ENCODE measurements around the gene KBTBD12.
"Not testable (repeated sequence)": the region's sequence is repeated elsewhere in the genome, so short reads cannot be mapped to it uniquely, and the experiment has no call there.

The KBTBD12 gene

DNA sequence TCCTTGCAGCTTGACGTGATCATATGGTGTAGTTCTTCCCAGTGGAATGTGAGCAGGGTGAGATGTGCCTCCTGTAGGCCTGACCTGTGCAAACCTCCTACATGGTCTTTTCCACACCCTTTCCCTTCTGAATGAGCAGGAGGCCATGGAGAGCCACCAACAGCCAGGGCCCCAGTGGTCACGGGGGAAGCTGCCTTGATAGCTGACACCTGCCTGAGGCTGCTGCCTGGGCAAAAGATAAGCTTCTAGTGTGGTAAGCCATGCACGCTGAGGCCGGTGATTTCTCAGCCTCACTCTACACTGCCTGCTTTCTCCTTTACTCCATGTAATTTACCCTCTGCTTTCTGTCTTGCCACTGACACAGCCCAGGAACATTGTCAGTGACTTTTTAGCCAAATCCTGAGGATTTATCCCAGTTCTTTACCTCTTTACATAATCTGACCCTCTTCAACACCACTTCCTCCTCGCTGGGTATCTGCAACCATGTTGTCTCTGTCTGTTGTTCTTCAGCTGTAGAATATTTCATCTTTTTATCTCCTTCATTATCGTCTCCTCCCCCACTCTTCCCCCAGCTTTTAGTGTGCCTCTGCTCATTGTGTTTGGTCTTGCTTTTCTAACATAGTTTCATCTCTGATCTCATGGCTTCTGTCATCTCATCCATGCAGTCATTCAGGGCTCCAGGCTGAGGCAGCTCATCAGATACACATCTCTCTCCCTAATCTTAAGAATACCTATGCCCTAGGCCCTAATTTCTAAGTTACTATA lies 11.2 kb upstream of the KBTBD12 start:
- no peak for DNase-seq (ENCODE audit: low read depth)
- no peak overlapping the region for H3K4me3 ChIP-seq (replicated peaks; ENCODE audit: low read depth, low read length)
- no peak for TF ChIP-seq CTCF (IDR thresholded peaks at IDR 0.05; ENCODE audit: low read length, missing control alignments)

- H3K4me3 ChIP-seq (replicated peaks; ENCODE audit: low read depth, low read length) = no peak overlapping the region
- DNase-seq (ENCODE audit: low read depth) = no peak
- TF ChIP-seq CTCF (IDR thresholded peaks at IDR 0.05; ENCODE audit: low read length, missing control alignments) = no peak
Observed at GRCh38 chr3:127905556-127905955, 9.5 kb upstream of the KBTBD12 start.

- H3K4me3 ChIP-seq (replicated peaks; ENCODE audit: low read depth, low read length); DNase-seq (ENCODE audit: low read depth): not testable (repeated sequence)
Observed at GRCh38 chr3:127906653-127907052, 8.4 kb upstream of the KBTBD12 start.

- H3K4me3 ChIP-seq (replicated peaks; ENCODE audit: low read depth, low read length) = no peak overlapping the region
- DNase-seq (ENCODE audit: low read depth) = no peak
- TF ChIP-seq CTCF (IDR thresholded peaks at IDR 0.05; ENCODE audit: low read length, missing control alignments) = no peak
Observed at GRCh38 chr3:127908202-127908601, 6.8 kb upstream of the KBTBD12 start.

GRCh38 chr3:127908951-127909350 lies 6.1 kb upstream of the KBTBD12 start:
- TF ChIP-seq CTCF (IDR thresholded peaks at IDR 0.05; ENCODE audit: low read length, missing control alignments) = no peak
- DNase-seq (ENCODE audit: low read depth) = no peak
- H3K4me3 ChIP-seq (replicated peaks; ENCODE audit: low read depth, low read length) = no peak overlapping the region

DNA sequence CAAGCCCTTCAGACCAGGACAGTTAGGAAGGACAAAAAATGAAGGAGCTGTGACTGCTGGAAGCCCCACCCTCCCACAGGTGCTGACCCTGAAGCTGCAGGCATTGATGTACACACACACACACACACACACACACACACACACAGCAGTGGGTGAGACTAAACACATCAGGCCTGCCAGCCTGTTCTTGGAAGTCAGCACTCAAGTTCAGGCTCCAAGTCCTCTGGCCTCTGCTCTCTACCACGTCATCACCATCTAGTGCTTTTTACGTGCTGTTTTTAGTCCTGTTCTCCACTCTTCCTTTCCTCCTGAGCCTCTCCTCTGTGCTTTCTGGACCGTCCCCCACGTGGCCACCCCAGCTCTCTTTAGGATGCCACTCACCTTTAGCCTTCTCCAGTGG lies 5.4 kb upstream of the KBTBD12 start:
- no peak overlapping the region for H3K4me3 ChIP-seq (replicated peaks; ENCODE audit: low read depth, low read length)
- TF ChIP-seq CTCF (IDR thresholded peaks at IDR 0.05; ENCODE audit: low read length, missing control alignments) = no peak
- DNase-seq (ENCODE audit: low read depth) = no peak

GRCh38 chr3:127911421-127911931 lies 3.6 kb upstream of the KBTBD12 start:
- no peak overlapping the region for H3K4me3 ChIP-seq (replicated peaks; ENCODE audit: low read depth, low read length)
- DNase-seq (ENCODE audit: low read depth) = no peak
- TF ChIP-seq CTCF (IDR thresholded peaks at IDR 0.05; ENCODE audit: low read length, missing control alignments) = no peak

- not testable (repeated sequence) for H3K4me3 ChIP-seq (replicated peaks; ENCODE audit: low read depth, low read length); DNase-seq (ENCODE audit: low read depth)
Observed at GRCh38 chr3:127913841-127914240, 1.2 kb upstream of the KBTBD12 start.

Measured in fibroblast of pulmonary artery (primary cell).